Brain pericyte (primary cell): Measurements from ENCODE around the gene IGF2BP2.

ENCODE experiments used
- DNase-seq: peaks from one replicate; pipeline ENCODE4 v3.0.0-alpha.2; 2012; ENCODE audit warnings: low read depth, low spot score

Gene IGF2BP2

DNA sequence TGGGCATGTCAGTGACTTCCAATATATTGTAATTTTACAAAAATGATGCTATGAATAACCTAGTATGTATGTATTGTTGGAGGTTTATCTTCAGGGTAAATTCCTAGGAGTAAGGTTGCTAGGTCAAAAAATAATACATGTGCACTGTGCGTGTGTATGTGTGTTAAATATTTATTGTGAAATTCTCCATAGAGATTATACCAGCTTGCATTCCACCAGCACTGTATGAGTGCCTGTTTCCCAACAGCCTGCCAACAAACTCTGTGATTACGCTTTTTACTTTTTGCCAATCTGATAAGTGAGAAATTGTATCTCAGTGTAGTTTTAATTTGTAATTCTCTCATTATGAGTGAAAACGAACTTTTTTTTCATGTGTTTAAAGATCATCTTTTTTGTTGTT, 12.6 kb upstream of the IGF2BP2 start:
- DNase-seq: no peak

GRCh38 chr3:185831990-185832389, 7.1 kb upstream of the IGF2BP2 start:
- DNase-seq: no peak

- no peak for DNase-seq
Measured at GRCh38 chr3:185831195-185831594, 6.4 kb upstream of the IGF2BP2 start.

GRCh38 chr3:185830018-185830797, 5.4 kb upstream of the IGF2BP2 start:
- no peak for DNase-seq

- no peak for DNase-seq
Measured at GRCh38 chr3:185828755-185829154, 3.9 kb upstream of the IGF2BP2 start.

GRCh38 chr3:185827595-185828344, 2.9 kb upstream of the IGF2BP2 start:
- DNase-seq: no peak

GRCh38 chr3:185825639-185826481, 1.0 kb upstream of the IGF2BP2 start:
- DNase-seq: no peak

- no peak for DNase-seq
Measured at GRCh38 chr3:185824051-185825005, 514 bp downstream of the IGF2BP2 start.

- no peak for DNase-seq
Measured at GRCh38 chr3:185823078-185824044, 1.5 kb downstream of the IGF2BP2 start.

DNA sequence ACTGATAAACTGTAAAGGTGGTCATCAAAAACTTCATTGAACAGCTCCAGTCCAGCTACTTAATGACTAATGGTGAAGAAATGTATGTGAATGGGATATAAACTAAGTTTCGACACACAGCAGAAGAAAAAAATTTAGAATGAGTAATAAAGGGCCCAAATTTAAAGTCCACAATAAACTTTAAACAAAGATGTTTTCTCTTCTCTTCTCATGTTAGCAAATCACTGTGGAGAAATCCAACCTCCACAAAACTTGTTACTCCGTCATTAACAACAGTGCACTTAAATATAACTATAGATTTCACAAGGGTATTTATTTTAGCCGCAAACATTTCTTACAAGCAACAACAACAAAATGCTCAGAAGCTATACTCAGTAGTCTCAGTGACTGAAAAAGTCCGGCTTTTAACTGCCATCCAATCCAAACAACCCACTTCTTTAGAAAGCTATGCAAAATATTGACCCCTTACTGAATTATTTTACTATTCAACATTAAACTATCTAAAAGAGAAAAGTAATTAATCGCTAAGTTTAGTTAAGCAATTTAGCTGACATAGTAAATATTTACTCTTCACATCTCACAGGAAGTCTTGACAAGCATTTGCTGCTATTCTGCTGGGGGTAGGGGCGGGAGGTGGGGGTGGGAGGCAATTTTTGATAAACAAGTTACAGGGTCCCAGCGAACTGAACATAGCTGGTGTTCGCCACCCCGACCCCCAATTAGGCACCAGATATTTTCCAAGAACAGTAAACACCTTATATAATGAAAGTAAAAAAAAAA, 2.4 kb downstream of the IGF2BP2 start:
- no peak for DNase-seq

DNA sequence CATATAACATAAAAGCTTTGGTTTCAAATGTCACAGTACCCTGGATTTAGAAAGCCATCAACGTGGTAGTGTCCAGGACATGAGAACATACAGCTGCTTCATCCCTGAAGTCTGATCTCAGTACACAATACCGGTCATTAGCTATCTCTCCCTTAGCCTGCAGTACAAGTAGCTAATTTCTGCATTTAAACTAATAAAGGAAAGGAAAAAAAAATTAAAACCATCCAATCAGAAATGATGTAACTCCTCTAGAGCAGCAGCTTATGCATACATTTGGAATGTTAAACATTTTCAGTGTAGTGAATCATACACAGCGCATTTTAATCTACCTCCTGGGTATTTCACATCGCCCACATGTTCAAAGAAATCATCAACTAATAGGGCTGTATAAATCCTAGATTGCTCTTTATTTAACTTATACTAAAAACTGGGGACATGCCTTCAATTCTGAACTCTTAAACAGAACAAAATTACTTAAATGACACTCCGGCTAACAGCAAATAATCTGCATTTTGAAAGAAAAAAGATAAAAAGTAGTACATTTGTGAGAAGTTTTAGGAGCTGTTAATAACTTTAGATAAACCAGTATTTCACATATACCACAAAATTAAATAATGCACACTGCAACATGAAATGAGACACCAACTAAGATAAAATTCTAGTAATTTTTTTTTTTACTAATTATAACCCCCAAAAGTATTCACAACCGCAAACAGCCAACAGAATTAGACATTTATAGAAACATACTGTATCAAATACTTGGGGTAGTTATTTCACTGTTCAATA, 3.7 kb downstream of the IGF2BP2 start:
- no peak for DNase-seq

DNA sequence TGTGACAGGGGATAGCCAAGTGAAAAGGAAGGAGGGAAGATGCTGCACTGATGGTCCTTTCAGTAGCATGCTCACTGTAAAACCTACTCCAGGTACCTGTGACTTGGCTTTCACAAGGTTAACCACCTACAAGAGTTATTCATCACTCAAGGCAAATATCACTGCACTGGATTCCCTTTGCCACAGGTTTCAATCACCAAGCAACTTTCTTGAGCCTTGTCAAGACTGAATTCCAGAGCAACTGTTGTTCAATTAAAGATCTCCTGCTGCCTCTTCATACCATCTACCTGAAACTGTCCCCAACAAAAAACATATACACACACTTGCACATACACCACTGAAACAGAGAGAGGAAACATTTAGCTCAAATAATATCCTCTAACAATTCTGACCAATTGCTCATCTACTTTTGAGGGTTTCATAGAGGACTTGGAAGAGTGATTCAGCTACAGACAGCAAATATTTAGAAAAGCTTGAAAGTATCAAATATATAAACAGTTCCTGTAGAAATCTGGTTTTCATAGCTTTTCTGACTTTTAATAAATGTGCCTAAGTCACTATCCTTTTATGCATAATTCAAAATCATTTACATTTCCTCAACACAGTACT, 6.5 kb downstream of the IGF2BP2 start:
- no peak for DNase-seq

- DNase-seq: no peak
Measured at GRCh38 chr3:185815391-185816282, 9.2 kb downstream of the IGF2BP2 start.

GRCh38 chr3:185813691-185814215, 11.1 kb downstream of the IGF2BP2 start:
- no peak for DNase-seq

DNA sequence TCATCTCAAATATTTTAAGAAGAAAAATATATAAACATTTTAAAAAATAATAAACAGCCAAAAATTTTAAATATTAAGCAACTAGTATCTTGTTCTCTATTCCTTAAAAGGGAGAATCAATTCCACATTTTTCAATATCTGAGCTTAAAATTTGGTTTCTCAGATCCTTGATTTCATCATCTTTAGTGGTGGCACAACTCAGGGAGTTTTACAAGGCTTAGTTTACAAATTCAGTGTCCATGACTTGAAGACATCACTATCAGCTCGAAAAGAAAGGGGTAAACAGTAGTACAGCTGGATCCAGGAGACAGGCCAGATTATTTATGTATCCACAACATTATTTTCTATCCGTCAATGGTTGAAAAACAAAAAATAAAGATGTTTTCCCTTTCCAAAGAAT, 11.6 kb downstream of the IGF2BP2 start:
- DNase-seq: no peak

GRCh38 chr3:185807445-185808068, 17.3 kb downstream of the IGF2BP2 start:
- peak; percentile 73 for DNase-seq
